Measurements from ENCODE around the gene SLC17A5.
"Not testable (repeated sequence)": the region's sequence is repeated elsewhere in the genome, so short reads cannot be mapped to it uniquely, and the experiment has no call there.

Gene SLC17A5, protein sequence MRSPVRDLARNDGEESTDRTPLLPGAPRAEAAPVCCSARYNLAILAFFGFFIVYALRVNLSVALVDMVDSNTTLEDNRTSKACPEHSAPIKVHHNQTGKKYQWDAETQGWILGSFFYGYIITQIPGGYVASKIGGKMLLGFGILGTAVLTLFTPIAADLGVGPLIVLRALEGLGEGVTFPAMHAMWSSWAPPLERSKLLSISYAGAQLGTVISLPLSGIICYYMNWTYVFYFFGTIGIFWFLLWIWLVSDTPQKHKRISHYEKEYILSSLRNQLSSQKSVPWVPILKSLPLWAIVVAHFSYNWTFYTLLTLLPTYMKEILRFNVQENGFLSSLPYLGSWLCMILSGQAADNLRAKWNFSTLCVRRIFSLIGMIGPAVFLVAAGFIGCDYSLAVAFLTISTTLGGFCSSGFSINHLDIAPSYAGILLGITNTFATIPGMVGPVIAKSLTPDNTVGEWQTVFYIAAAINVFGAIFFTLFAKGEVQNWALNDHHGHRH

DNA sequence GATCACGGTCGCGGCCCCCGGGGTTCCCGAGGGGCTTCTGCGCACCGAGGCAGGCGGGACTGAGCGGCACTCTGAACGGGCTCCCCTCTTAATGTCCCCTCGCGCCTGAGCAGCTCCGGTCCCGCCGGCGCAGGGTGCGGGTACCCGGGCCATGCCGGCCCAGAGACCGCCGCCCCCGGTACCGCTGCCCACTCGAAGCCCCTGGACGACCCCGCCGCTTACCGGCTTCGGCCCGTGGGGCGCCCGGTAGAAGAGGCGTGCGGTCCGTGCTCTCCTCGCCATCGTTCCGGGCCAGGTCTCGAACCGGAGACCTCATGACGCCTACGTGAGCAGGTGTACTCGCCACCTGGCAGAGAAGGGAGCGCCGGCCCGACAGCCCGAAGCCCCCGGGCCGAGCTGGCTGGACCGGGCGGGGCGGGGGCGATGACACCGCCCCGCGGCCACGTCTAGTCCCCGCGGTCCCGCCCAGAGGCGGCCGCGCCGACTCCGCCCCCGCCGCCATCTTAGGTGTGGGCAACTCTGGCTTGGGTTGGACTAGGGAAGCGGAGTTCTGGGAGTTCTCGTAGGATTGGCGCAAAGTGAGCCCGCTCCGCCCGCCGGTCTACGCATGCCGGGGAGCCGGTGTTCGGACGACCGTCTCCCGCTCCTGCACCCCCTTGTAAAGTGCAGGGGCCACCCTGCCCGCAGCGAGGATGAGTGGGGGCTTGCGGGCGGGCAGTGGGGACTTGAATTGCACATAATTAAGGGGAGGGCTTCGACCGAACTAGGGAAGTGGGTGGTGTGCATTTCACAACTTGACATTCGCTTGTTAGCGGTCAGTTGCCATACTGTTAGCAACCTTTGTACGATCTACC lies at the start of gene SLC17A5:
Gene SLC17A5 (minus strand): TSS at position 422 of the 854 bp plus-strand sequence. CDS start 106 bp downstream, at position 316.
- in situ Hi-C loops (cut with HindIII; ENCODE audit: low pct_ligation_motif_present, low pct_unique_long_range_greater_than_20kb, low sequenced_read_pairs) = no loop called here
- DNase-seq = peak; percentile 93

DNA sequence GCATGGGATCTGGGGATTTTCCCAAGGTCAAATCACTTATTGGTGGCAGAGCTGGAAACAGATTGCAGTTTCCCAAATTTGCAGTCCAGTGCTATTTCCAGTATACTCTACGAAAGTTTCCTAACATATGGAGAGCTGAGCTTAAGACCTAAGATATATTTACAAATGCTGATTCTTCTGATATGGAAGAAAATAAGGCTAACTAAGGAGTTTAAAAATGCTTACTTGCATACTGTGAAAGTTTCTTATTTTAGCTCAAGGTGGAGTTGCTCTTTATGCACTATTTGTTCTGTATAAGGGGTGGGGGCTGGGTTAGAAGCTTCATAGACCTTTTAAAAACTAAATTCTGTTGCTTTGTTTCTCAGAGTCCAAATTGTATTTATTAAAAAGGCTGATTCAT lies 49.7 kb upstream of the SLC17A5 start:
- no peak for DNase-seq
- in situ Hi-C loops (cut with HindIII; ENCODE audit: low pct_ligation_motif_present, low pct_unique_long_range_greater_than_20kb, low sequenced_read_pairs) = no loop called here

GRCh38 chr6:73702444-73702843 lies 48.7 kb upstream of the SLC17A5 start:
- in situ Hi-C loops (cut with HindIII; ENCODE audit: low pct_ligation_motif_present, low pct_unique_long_range_greater_than_20kb, low sequenced_read_pairs) = no loop called here

GRCh38 chr6:73699676-73700459 lies 46.1 kb upstream of the SLC17A5 start:
- in situ Hi-C loops (cut with HindIII; ENCODE audit: low pct_ligation_motif_present, low pct_unique_long_range_greater_than_20kb, low sequenced_read_pairs) = no loop called here

More at GRCh38 chr6:73702444-73702843, 48.7 kb upstream of the SLC17A5 start:
- no peak for DNase-seq

DNA sequence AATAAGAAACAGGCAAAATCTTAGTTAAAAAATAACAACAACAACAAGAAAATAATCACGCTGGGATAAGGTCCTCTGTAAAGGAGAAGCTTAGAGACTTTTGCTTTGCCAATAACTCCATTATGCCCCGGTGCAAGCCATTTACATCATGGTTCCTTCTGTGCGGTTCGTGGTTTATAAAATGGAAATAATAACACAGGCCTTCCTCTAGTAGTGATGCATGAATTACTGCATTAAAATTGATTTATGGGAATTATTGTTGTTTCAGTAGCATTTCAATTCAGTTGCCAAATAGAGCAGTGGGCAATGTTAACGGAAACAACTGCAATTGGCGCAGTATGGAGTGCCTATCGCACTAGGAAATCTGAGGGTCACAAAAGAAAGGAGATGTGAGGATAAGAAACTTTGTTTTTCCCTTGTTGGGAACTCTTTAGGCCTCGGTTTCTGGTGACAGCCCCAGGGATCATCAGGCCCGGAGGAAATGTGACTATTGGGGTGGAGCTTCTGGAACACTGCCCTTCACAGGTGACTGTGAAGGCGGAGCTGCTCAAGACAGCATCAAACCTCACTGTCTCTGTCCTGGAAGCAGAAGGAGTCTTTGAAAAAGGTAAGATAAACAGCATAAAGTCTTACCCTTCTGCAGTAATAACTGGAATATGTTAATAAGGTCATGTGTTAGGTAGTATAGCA lies 43.3 kb upstream of the SLC17A5 start:
- in situ Hi-C loops (cut with HindIII; ENCODE audit: low pct_ligation_motif_present, low pct_unique_long_range_greater_than_20kb, low sequenced_read_pairs) = no loop called here
- no peak for DNase-seq

More at GRCh38 chr6:73699676-73700459, 46.1 kb upstream of the SLC17A5 start:
- no peak for DNase-seq

DNA sequence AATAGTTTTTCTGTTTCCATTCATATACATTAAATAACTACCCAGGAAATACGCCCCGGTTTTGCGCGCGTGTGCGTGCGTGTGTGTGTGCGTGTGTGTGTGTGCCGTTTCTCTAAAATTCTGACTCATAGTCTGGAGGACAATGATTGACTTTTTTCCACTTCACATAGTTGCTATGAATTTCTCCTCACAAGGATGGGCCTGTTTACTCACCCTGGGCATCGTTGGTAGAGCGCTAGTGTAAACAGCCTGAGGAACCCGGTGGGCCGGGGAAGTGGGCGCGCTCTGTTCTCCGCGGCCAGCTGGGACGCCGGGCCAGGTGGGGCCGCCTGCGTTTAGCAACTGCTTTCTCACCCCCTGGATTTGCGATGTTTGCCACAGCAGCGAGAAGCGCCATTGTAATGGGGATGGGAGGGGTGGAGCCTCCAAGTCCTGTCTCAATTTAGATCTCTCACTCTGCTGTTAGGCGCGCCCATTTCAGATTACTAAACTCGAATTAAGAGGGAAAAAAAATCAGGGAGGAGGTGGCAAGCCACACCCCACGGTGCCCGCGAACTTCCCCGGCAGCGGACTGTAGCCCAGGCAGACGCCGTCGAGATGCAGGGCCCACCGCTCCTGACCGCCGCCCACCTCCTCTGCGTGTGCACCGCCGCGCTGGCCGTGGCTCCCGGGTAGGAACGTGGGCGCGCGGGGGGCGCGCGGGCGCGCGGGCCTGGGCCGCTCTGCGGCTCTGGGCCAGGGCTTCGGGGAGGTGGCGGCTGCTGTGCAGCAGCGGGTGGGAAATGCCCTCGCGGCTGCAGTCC lies 42.0 kb upstream of the SLC17A5 start, which contains the start of gene CD109:
Gene CD109 (plus strand): TSS at position 585 of the 803 bp plus-strand sequence. CDS start 13 bp downstream, at position 598.
- DNase-seq = peak; percentile 92
- in situ Hi-C loops (cut with HindIII; ENCODE audit: low pct_ligation_motif_present, low pct_unique_long_range_greater_than_20kb, low sequenced_read_pairs) = no loop called here

DNA sequence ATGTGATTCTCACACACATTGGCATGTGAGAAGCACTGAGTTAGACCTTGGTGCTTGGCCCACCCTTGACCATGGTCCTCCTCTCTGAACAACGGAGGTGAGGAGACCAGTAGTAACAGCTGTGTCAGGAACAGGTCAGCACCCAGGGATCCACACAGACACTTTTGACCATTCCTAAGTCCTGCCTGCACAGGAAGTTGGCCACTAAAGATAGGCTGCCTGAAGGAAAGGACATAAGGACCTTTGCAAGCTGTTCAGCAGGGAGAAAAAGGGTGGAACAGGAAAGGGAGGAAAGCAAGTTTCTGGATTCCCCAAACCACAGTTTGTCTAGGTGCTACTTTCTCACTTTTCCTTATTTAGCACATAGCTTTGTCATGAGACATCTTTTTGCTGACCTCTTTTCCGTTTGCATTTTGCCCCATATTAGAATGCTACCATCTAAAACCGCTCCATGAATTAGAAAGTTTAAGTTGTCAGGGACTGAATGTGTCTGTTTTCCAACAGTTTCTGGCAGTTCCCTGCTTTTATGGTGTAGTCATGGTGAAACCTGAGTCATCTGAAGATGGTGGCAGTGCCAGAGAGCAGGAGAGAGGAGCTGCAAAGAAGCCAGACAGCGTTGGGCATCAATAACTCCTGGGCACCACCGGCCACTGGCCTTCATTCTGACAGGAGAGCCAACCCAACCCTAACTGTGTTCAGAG lies 41.1 kb upstream of the SLC17A5 start:
- in situ Hi-C loops (cut with HindIII; ENCODE audit: low pct_ligation_motif_present, low pct_unique_long_range_greater_than_20kb, low sequenced_read_pairs) = no loop called here

GRCh38 chr6:73691512-73691911 lies 37.7 kb upstream of the SLC17A5 start:
- in situ Hi-C loops (cut with HindIII; ENCODE audit: low pct_ligation_motif_present, low pct_unique_long_range_greater_than_20kb, low sequenced_read_pairs) = no loop called here
- no peak for DNase-seq

More for the DNA sequence above, 41.1 kb upstream of the SLC17A5 start:
- DNase-seq = peak; percentile 64

- no peak for DNase-seq
- in situ Hi-C loops (cut with HindIII; ENCODE audit: low pct_ligation_motif_present, low pct_unique_long_range_greater_than_20kb, low sequenced_read_pairs) = no loop called here
Measured at GRCh38 chr6:73690056-73690455, 36.3 kb upstream of the SLC17A5 start.

DNA sequence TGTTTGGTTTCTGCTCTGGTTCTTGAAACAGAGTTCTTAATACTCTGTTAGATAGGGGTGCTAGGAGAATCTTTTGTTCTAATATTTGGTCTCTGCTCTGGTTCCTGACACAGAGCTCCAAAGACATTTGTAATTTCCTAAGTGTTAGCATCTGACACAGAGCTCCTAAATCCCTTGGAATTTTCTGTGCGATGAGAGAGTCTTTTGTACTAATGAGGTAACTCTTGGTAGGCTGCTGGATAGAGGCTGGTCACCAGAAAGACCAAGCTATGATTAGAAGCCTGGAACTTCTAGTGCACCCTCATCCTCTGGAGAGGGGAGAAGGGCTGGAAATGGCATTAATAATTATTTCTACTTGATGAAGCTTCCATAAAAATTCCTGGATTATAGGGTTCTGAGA lies 34.6 kb upstream of the SLC17A5 start:
- DNase-seq = no peak
- in situ Hi-C loops (cut with HindIII; ENCODE audit: low pct_ligation_motif_present, low pct_unique_long_range_greater_than_20kb, low sequenced_read_pairs) = no loop called here

GRCh38 chr6:73683574-73683973 lies 29.8 kb upstream of the SLC17A5 start:
- DNase-seq; in situ Hi-C loops (cut with HindIII; ENCODE audit: low pct_ligation_motif_present, low pct_unique_long_range_greater_than_20kb, low sequenced_read_pairs): not testable (repeated sequence)

DNA sequence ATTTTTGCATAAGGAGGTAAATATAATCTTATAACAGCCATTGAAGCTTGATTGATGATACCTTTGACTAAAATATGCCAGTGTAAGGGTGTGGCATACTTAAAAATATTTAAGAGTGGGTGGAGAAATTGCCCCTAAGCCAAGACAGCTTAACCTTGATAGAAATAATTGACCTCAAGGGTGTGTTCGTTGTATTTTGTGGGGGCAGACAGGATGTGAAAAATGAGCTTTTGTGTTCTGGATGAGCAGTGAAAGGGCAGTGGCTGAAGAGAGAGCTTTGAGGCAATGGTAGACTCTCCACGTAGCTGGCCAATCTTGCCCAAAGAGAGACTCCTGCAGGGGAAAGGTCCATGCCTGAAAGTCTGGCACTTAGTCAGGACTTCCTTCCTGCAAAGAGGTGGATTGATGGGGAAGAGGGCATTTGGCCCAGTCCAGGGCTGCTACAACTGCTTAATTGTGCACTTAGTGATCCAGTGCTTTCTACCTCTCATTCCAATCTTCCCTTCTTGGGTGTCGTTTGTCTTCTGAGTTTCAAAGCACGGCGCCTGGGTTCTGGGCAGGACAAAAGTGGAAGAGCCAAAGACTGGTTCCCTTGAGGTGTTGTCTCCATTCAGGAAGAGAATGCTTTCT lies 26.6 kb upstream of the SLC17A5 start:
- in situ Hi-C loops (cut with HindIII; ENCODE audit: low pct_ligation_motif_present, low pct_unique_long_range_greater_than_20kb, low sequenced_read_pairs) = no loop called here

GRCh38 chr6:73679846-73680245 lies 26.1 kb upstream of the SLC17A5 start:
- DNase-seq; in situ Hi-C loops (cut with HindIII; ENCODE audit: low pct_ligation_motif_present, low pct_unique_long_range_greater_than_20kb, low sequenced_read_pairs): not testable (repeated sequence)

More for the DNA sequence above, 26.6 kb upstream of the SLC17A5 start:
- no peak for DNase-seq

DNA sequence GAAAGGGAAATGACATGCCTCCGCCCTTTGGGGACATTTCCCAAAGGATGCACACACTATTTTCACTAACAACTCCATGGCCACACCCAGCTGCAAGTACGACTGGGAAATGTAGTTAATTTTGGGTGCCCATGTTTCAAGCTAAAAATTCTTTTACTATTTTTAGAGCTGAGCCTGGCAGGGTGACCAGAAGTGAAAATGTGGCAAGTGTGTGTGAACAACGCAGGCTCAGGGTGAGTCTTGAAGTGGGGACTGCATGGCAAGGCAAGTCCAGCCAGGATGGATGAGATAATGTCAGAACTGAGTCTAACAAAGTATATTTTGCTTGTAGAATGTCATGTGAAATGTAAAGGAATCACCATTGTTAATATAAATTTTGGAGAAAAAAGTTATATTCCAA lies 25.2 kb upstream of the SLC17A5 start:
- in situ Hi-C loops (cut with HindIII; ENCODE audit: low pct_ligation_motif_present, low pct_unique_long_range_greater_than_20kb, low sequenced_read_pairs) = no loop called here
- DNase-seq = no peak

- in situ Hi-C loops (cut with HindIII; ENCODE audit: low pct_ligation_motif_present, low pct_unique_long_range_greater_than_20kb, low sequenced_read_pairs) = no loop called here
- peak; percentile 84 for DNase-seq
Measured at GRCh38 chr6:73675466-73676098, 21.8 kb upstream of the SLC17A5 start.

Measured in ACHN (cell line).